Measurements from ENCODE around the gene NECAP2.

GRCh38 chr1:16478091-16478490 is 37.6 kb downstream of the NECAP2 start:
- TF ChIP-seq EZH2phosphoT487 (IDR thresholded peaks at IDR 0.05; ENCODE audit: low read length), result no peak
- no peak for TF ChIP-seq CTCF (IDR thresholded peaks at IDR 0.05; ENCODE audit: low read length)
